ENCODE results near the gene CARD11. TPM values are rescaled to one million over a fixed set of nuclear protein-coding genes. Genes with fewer than 3 reads are reported as not detected.

The CARD11 gene
- total and polyA plus RNA-seq, 2 of the 4 experiments (the other 2 are of a cell fraction) = 0.18 to 0.26 TPM

DNA sequence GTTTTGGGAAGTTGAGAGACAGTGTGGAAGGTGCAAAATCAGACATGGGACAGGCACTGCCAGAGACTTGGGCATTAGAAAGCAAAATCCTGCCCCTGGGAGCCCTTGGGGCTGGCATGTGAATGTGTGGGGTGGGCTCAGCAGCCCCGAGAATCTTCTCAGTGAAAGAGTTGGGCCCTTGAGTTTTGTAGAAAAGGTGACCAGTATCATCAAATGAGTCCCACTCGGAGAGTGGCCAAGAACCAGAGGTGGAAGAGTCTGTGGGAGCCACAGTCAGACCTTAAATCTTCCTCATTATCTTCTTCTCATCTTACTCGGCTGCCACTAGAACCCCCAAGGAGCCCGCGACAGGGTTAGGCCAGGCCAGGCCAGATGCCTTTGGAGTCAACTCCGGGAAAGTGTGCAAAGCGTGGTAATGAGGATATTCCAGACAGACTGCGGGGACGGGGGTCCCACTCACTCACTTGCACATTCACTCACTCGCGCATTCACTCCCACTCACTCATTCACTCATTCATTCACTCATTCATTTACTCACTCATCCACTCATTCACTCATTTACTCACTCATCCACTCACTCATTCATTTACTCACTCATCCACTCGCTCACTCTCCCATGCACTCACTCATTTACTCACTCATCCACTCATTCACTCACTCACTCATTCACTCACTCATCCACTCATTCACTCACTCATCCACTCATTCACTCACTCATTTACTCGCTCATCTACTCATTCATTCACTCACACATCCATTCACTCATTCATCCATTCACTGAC lies 74.9 kb downstream of the CARD11 start:
- ATAC-seq (ENCODE audit: low read depth) (no peak), DNase-seq (no peak)
- no peak overlapping the region for H3K56ac ChIP-seq (ENCODE audit: extremely low read depth, insufficient read depth, low read length)
- H3K36me3 ChIP-seq (ENCODE audit: control insufficient read depth, insufficient read depth, low read length) = no peaks in the 10 kb centered on the region
- no TSS peak for BruUV-seq (replicated peaks)
- no peak overlapping the region for H2BK5ac ChIP-seq (ENCODE audit: low read depth, low read length, poor library complexity, severe bottlenecking)
- intact Hi-C loops (cut with micrococcal nuclease) (no loop called here), in situ Hi-C loops (cut with MboI; ENCODE audit: low sequenced_read_pairs) (no loop called here), dilution Hi-C loops (cut with HindIII; ENCODE audit: low sequenced_read_pairs, unreplicated experiment) (no loop called here)
- H2BK120ac ChIP-seq (ENCODE audit: low read depth, low read length) = no peak overlapping the region
- 87% methylated on average over 8 of the region's 13 CpGs; no CpG with 5 or more reads in 1 of the 2 experiments for whole genome bisulfite sequencing, 2 experiments (ENCODE audit: extremely low coverage in 2 of 2, insufficient read length in 1 of 2)
- no peak overlapping the region for H4K91ac ChIP-seq (ENCODE audit: insufficient read depth, low read depth, low read length)
- H3K4me1 ChIP-seq (ENCODE audit: control insufficient read depth, insufficient read depth, low read length) = no peaks in the 10 kb centered on the region
- peaks cover 2% of the 10 kb centered on the region for H3K9me3 ChIP-seq (ENCODE audit: control insufficient read depth, insufficient read depth, low read length)
- no peak overlapping the region for H2BK20ac ChIP-seq (ENCODE audit: low read depth, low read length)
- no peak overlapping the region for H2AK9ac ChIP-seq (replicated peaks; ENCODE audit: low read depth, low read length, poor library complexity)
- H3K4me2 ChIP-seq (ENCODE audit: low read depth, low read length) = no peak overlapping the region
- no peaks in the 10 kb centered on the region for H3K79me1 ChIP-seq (ENCODE audit: low read depth in 1 of 2, low read length in 2 of 2)
- H2BK15ac ChIP-seq (ENCODE audit: low read depth, low read length) = no peak overlapping the region
- H3K4me3 ChIP-seq (ENCODE audit: insufficient read depth, low read depth, low read length) = no peak overlapping the region
- no peak overlapping the region for H3K18ac ChIP-seq (ENCODE audit: low read depth, low read length)
- ChIA-PET POLR2A (ENCODE audit: unreplicated experiment) (no interaction called here), CTCF (no interaction called here)
- H3K14ac ChIP-seq (replicated peaks; ENCODE audit: low read depth, low read length) = no peak overlapping the region
- H2AFZ ChIP-seq (replicated peaks; ENCODE audit: low read length, poor library complexity) = no peak overlapping the region
- H3K27me3 ChIP-seq (ENCODE audit: control insufficient read depth, insufficient read depth, low read length) = no peaks in the 10 kb centered on the region; the same call in 1 of the 2 replicates
- no peak overlapping the region for H4K5ac ChIP-seq (ENCODE audit: low read depth, low read length)
- no peak overlapping the region for H3K4ac ChIP-seq (ENCODE audit: low read depth, low read length)
- no peak overlapping the region for H3K9ac ChIP-seq (ENCODE audit: low read depth, low read length)
- no peak overlapping the region for H4K8ac ChIP-seq (ENCODE audit: low read depth in 2 of 2, low read length in 2 of 2)
- H3K23ac ChIP-seq (ENCODE audit: low read depth, low read length) = no peak overlapping the region
- H3K27ac ChIP-seq (ENCODE audit: insufficient read depth, low read length) = no peak overlapping the region
- no peaks in the 10 kb centered on the region for H4K20me1 ChIP-seq (ENCODE audit: insufficient read depth, low read length)
- H3K9me1 ChIP-seq (ENCODE audit: insufficient read depth, low read length) = no peaks in the 10 kb centered on the region
- no peak for TF ChIP-seq MAFK (IDR thresholded peaks at IDR 0.05; ENCODE audit: low read depth, low read length)
- no peak overlapping the region for H2AK5ac ChIP-seq (ENCODE audit: low read depth, low read length)

Measured in IMR-90 (cell line).